ENCODE measurements around the gene C3orf18. TPM values are rescaled to one million over a fixed set of nuclear protein-coding genes. Genes with fewer than 3 reads are reported as not detected.

Gene C3orf18
- total RNA-seq, 1 experiment from 2014 or later, result 5.0 TPM

DNA sequence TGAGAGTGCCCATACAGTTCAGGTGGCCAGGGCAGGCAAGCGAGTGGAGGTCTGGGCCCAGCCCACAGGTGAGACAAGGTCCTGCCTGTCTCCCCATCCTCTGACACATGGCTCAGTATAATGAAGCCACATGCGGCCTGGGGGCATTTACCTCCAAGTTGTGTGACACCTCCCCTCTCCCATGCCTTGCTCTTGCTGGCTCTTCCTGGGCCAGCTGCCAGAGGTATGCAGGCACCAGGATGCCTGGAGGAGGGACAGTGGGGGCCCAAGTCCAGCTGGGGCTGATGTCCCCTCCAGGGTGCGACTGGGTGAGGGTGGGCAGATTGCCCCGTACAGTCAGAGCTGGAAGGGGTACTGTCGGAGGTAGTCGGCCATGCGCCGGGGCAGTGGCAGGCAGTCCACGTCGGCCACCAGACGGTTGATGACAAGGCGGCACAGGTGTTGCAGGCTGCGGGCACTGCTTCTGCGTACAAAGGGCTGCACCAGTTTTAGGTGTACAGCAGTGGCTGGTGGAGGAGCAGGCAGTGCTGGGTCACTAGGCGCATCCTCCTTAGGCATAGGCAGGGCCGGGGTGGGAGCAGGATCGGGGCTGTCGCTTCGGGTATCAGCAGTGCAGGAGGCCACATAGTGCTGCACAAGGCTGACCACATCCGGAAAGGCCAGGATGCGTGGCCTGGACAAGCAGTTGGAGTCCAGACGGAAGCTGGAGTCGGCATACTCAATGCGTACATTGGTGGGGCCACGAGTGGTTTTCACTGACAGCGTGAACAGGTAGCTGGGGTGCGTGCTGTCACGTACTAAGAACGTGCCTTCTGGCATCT lies 39.9 kb upstream of the C3orf18 start:
- ATAC-seq, result no peak
- in situ Hi-C loops (cut with HindIII; ENCODE audit: low pct_unique_long_range_greater_than_20kb, low sequenced_read_pairs) (no loop called here), intact Hi-C loops (cut with micrococcal nuclease; ENCODE audit: unreplicated experiment) (no loop called here)
- no peak for DNase-seq (ENCODE audit: low read depth, low spot score)
- Histone ChIP-seq H3K27me3 (ENCODE audit: control insufficient read depth, insufficient read depth, low read length) (no peaks in the 10 kb centered on the region), H3K9me3 (ENCODE audit: control insufficient read depth, insufficient read depth, low read depth, low read length) (no peaks in the 10 kb centered on the region), H3K36me3 (ENCODE audit: control insufficient read depth, insufficient read depth, low read length) (no peaks in the 10 kb centered on the region), H3K4me1 (ENCODE audit: control insufficient read depth, insufficient read depth, low read length) (no peaks in the 10 kb centered on the region), H3K27ac (ENCODE audit: low read length) (no peak overlapping the region), H3K4me3 (ENCODE audit: low read depth in 2 of 2, low read length in 2 of 2) (no peak overlapping the region)
- POLR2A ChIA-PET, result interaction anchor here (0.6 kb wide), 1 partner anchor 316 kb away, joined by 16 read pairs; no protein-coding TSS in a partner anchor
- CTCF ChIA-PET, result no interaction called here
- TF ChIP-seq, protein P1, sequence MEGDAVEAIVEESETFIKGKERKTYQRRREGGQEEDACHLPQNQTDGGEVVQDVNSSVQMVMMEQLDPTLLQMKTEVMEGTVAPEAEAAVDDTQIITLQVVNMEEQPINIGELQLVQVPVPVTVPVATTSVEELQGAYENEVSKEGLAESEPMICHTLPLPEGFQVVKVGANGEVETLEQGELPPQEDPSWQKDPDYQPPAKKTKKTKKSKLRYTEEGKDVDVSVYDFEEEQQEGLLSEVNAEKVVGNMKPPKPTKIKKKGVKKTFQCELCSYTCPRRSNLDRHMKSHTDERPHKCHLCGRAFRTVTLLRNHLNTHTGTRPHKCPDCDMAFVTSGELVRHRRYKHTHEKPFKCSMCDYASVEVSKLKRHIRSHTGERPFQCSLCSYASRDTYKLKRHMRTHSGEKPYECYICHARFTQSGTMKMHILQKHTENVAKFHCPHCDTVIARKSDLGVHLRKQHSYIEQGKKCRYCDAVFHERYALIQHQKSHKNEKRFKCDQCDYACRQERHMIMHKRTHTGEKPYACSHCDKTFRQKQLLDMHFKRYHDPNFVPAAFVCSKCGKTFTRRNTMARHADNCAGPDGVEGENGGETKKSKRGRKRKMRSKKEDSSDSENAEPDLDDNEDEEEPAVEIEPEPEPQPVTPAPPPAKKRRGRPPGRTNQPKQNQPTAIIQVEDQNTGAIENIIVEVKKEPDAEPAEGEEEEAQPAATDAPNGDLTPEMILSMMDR (IDR thresholded peaks at IDR 0.05), result no peak
- TF ChIP-seq TCF7L2 (IDR thresholded peaks at IDR 0.05; ENCODE audit: low read depth, low read length), result no peak
- TF ChIP-seq, protein P2, sequence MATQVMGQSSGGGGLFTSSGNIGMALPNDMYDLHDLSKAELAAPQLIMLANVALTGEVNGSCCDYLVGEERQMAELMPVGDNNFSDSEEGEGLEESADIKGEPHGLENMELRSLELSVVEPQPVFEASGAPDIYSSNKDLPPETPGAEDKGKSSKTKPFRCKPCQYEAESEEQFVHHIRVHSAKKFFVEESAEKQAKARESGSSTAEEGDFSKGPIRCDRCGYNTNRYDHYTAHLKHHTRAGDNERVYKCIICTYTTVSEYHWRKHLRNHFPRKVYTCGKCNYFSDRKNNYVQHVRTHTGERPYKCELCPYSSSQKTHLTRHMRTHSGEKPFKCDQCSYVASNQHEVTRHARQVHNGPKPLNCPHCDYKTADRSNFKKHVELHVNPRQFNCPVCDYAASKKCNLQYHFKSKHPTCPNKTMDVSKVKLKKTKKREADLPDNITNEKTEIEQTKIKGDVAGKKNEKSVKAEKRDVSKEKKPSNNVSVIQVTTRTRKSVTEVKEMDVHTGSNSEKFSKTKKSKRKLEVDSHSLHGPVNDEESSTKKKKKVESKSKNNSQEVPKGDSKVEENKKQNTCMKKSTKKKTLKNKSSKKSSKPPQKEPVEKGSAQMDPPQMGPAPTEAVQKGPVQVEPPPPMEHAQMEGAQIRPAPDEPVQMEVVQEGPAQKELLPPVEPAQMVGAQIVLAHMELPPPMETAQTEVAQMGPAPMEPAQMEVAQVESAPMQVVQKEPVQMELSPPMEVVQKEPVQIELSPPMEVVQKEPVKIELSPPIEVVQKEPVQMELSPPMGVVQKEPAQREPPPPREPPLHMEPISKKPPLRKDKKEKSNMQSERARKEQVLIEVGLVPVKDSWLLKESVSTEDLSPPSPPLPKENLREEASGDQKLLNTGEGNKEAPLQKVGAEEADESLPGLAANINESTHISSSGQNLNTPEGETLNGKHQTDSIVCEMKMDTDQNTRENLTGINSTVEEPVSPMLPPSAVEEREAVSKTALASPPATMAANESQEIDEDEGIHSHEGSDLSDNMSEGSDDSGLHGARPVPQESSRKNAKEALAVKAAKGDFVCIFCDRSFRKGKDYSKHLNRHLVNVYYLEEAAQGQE (IDR thresholded peaks at IDR 0.05; ENCODE audit: insufficient read depth in 1 of 2, low read depth in 2 of 2, low read length in 1 of 2), result no peak
- TF ChIP-seq POLR2AphosphoS5 (IDR thresholded peaks at IDR 0.05; ENCODE audit: low read depth, low read length), result no peak
- no peak for TF ChIP-seq SIN3A (IDR thresholded peaks at IDR 0.05; ENCODE audit: borderline replicate concordance, insufficient read depth, low read depth, low read length)
- no TSS peak for BruUV-seq (replicated peaks)

DNA sequence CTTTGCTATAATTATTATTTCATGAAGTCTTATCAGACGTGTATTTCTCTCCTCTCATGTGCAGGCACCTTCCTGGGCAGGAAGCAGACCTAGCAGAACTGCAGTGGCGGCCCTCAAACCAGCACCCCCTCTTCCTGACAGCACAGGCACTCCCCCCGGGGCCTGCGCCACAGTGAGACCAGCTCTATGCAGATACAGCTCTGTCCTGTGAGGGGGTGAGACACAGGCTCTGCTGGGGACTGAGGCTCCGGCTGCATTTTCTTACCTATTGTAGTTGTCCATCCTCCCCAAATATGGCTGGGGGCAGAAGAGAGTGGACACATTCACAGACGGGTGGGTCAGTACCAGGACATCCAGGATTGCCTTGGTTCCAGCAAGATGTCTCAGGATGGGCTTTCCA lies 39.0 kb upstream of the C3orf18 start:
- Histone ChIP-seq H3K36me3 (ENCODE audit: control insufficient read depth, insufficient read depth, low read length) (no peaks in the 10 kb centered on the region), H3K4me1 (ENCODE audit: control insufficient read depth, insufficient read depth, low read length) (peaks cover under 1% of the 10 kb centered on the region; the same call in 1 of the 2 replicates), H3K9me3 (ENCODE audit: control insufficient read depth, insufficient read depth, low read depth, low read length) (no peaks in the 10 kb centered on the region), H3K27ac (ENCODE audit: low read length) (no peak overlapping the region), H3K27me3 (ENCODE audit: control insufficient read depth, insufficient read depth, low read length) (no peaks in the 10 kb centered on the region), H3K4me3 (ENCODE audit: low read depth in 2 of 2, low read length in 2 of 2) (no peak overlapping the region)
- BruUV-seq (replicated peaks), result no TSS peak
- in situ Hi-C loops (cut with HindIII; ENCODE audit: low pct_unique_long_range_greater_than_20kb, low sequenced_read_pairs) (no loop called here), intact Hi-C loops (cut with micrococcal nuclease; ENCODE audit: unreplicated experiment) (no loop called here)
- DNase-seq (ENCODE audit: low read depth, low spot score) (no peak), ATAC-seq (no peak)
- no peak for TF ChIP-seq TCF7L2 (IDR thresholded peaks at IDR 0.05; ENCODE audit: low read depth, low read length)
- TF ChIP-seq, protein P1 (IDR thresholded peaks at IDR 0.05), result no peak
- no peak for TF ChIP-seq POLR2AphosphoS5 (IDR thresholded peaks at IDR 0.05; ENCODE audit: low read depth, low read length)
- TF ChIP-seq, protein P2 (IDR thresholded peaks at IDR 0.05; ENCODE audit: insufficient read depth in 1 of 2, low read depth in 2 of 2, low read length in 1 of 2), result no peak
- no peak for TF ChIP-seq SIN3A (IDR thresholded peaks at IDR 0.05; ENCODE audit: borderline replicate concordance, insufficient read depth, low read depth, low read length)
- ChIA-PET CTCF (no interaction called here), POLR2A (no interaction called here)

All from Panc1 (cell line).